C4-2B (cell line): ENCODE results near the gene DSCAM.

Source experiments
- H3K27ac ChIP-seq: fragments of 450-650 bp; 2 replicates; pipeline ENCODE4 v1.5.1; 2017
- CTCF ChIP-seq: fragments of 450-650 bp; conservative IDR thresholded peaks from 2 replicates; pipeline ENCODE4 v1.5.1; 2017; ENCODE audit warnings: mild to moderate bottlenecking
- ZFX ChIP-seq: fragments of 450-650 bp; IDR thresholded peaks from 2 replicates; pipeline ENCODE4 v1.6.1; 2017

The DSCAM gene

DNA sequence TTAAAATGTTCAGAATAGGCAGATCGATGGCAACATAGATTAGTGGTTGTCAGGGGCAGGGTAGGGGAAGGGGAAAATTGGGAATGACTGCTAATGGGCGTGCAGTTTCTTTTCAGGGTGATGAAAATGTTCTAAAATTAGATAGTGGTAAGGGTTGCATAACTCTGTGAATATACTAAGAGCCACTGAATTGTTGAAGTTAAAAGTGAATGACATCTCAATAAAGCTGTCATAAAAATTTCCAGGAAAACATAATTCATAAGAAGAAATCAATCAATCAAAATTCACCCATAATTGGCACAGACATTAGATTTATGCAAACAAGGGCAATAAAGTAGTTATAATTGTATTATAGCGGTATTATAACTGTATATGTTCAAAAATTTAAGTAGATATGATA is 751.5 kb downstream of the DSCAM start:
- no peak overlapping the region for H3K27ac ChIP-seq
- TF ChIP-seq CTCF = no peak

DNA sequence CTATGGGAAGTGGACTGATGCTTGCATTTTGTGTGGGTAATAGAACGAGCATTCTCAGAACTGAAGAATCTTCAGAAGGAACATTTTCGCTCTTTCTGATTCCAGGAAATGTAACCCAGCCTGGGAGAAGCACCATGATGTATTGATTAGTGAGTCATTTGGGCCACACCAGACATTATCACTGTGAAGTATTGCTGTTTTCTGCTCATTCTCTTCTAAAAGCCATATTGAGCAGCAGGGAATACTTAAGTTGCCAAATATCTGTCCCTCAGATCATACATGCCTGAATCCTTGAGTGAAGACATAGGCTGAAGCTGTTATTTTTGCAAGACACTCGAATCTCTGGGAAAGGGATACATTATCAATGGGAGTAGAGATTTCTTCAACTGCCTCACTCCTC is 766.6 kb downstream of the DSCAM start:
- no peak overlapping the region for H3K27ac ChIP-seq
- TF ChIP-seq CTCF (no peak), ZFX (no peak)

GRCh38 chr21:40074710-40075109 is 772.2 kb downstream of the DSCAM start:
- TF ChIP-seq ZFX = no peak
- no peak for TF ChIP-seq CTCF
- H3K27ac ChIP-seq = no peak overlapping the region

DNA sequence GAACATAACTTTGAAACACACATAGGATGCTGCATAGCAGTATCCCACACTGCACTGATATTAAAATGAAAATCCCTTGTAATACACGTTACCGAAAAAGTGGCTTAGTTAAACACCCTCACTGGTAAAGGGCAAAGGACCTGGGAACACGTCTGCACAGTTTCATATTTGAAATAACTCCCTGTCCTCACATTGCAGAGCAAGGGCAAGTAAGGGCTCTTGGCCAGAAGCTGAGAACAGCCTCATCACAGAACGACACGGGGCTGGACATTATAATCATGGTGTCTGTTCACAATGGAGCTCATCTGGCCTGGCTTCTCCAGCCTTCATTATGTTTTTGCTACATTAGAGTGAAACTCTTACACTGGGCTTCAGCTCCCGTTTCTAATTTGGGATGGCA is 772.8 kb downstream of the DSCAM start:
- no peak for TF ChIP-seq ZFX
- no peak for TF ChIP-seq CTCF

DNA sequence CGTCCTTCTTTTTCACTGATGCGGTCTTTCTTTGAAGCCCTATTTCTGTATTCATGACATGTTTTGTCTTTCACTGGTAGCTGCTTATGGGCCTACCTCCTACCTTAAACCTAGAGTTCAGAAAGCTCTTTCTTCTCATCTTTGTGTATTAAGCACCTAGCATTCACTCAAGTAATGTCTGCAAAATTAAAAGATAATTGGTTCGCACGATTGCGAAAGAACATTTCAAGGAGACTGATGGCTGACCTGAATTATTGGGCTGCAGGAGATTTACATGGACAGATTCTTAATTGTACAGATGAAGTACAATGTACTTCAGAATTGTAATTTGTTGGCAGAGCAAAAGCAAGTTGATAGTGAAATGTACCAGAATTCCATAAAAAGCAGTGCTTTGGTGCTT is 773.3 kb downstream of the DSCAM start:
- TF ChIP-seq ZFX (no peak), CTCF (no peak)

More for the DNA sequence above, 772.8 kb downstream of the DSCAM start:
- H3K27ac ChIP-seq = no peak overlapping the region

DNA sequence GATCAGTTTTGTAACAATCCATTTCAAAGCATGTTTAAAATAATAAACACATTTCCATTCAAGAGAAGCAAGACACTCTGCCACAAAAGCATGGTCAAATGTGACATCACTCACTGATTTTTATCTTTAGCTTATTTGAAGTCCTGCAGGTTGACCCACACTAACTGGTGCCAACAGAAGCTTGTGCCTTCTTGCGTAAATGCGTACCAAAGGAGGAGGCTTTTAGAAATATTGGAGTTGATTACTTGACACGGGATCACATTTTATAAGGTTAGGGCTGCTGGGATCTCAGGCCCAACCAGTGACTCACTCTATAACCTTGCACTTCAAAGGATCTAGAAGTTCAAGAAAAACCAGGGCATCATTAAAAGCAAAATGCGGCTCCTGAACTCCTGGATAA is 776.1 kb downstream of the DSCAM start:
- TF ChIP-seq CTCF = no peak
- no peak for TF ChIP-seq ZFX
- H3K27ac ChIP-seq = no peak overlapping the region

More for the DNA sequence above, 773.3 kb downstream of the DSCAM start:
- H3K27ac ChIP-seq = no peak overlapping the region

DNA sequence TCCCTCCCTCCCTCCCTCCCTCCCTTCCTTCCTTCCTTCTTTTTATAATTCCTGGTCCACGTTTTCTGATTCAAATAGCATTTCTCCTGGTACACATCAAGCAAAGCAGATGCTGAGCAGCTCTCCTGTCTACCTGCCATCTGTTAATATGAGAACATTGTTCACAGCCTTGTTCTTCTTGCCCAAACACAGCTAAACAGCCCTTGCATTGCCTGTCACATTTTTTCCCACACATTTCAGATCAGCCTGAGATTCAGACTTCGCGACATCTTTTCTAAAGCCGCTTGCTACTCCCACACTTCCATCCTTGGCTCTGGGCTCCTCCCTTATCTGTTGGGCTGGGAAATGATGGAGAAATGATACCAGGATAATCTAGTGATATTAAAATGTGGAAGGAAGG is 779.2 kb downstream of the DSCAM start:
- H3K27ac ChIP-seq = no peak overlapping the region
- no peak for TF ChIP-seq ZFX
- no peak for TF ChIP-seq CTCF
